Measurements from ENCODE around the gene CLNK. TPM values are rescaled to one million over a fixed set of nuclear protein-coding genes. Genes with fewer than 3 reads are reported as not detected.

CLNK gene
- total and polyA plus RNA-seq, 7 donors, result 0.01 to 0.09 TPM; not detected in 5

- H3K36me3 ChIP-seq (ENCODE audit: insufficient read depth in 1 of 2, low read depth in 1 of 2), result no peaks in the 10 kb centered on the region
- no peaks in the 10 kb centered on the region for H3K9me3 ChIP-seq
- no peak overlapping the region for H3K4me3 ChIP-seq
- DNase-seq (no peak), ATAC-seq (no peak)
- H3K27ac ChIP-seq, result no peak overlapping the region
- WGBS, 3 donors, result 67 to 76% (median 74%) methylated on average over 2 of the region's 2 CpGs
- H3K27me3 ChIP-seq (ENCODE audit: insufficient read depth in 3 of 3, low read length in 2 of 3), result no peaks in the 10 kb centered on the region
- intact Hi-C loops (cut with DNase I), result no loop called here
- H3K4me1 ChIP-seq, result no peaks in the 10 kb centered on the region
- TF ChIP-seq CTCF (IDR thresholded peaks at IDR 0.05), result no peak
Measured at GRCh38 chr4:10691651-10692050, 7.1 kb upstream of the CLNK start.

- Histone ChIP-seq H3K27me3 (ENCODE audit: insufficient read depth in 3 of 3, low read length in 2 of 3) (no peaks in the 10 kb centered on the region), H3K27ac (no peak overlapping the region), H3K9me3 (no peaks in the 10 kb centered on the region), H3K36me3 (ENCODE audit: insufficient read depth in 1 of 2, low read depth in 1 of 2) (no peaks in the 10 kb centered on the region), H3K4me3 (no peak overlapping the region), H3K4me1 (no peaks in the 10 kb centered on the region)
- TF ChIP-seq CTCF (IDR thresholded peaks at IDR 0.05), result no peak
- DNase-seq (no peak), ATAC-seq (no peak)
- intact Hi-C loops (cut with DNase I), result no loop called here
- 86 to 92% (median 86%) methylated on average over 8 of the region's 8 CpGs for WGBS, 3 donors
Measured at GRCh38 chr4:10690185-10690907, 5.8 kb upstream of the CLNK start.

GRCh38 chr4:10688846-10689245 lies 4.3 kb upstream of the CLNK start:
- intact Hi-C loops (cut with DNase I), result no loop called here
- Histone ChIP-seq H3K9me3 (no peaks in the 10 kb centered on the region), H3K36me3 (ENCODE audit: insufficient read depth in 1 of 2, low read depth in 1 of 2) (no peaks in the 10 kb centered on the region), H3K27ac (no peak overlapping the region), H3K4me1 (no peaks in the 10 kb centered on the region), H3K27me3 (ENCODE audit: insufficient read depth in 3 of 3, low read length in 2 of 3) (no peaks in the 10 kb centered on the region), H3K4me3 (no peak overlapping the region)
- DNase-seq (no peak), ATAC-seq (no peak)
- no peak for TF ChIP-seq CTCF (IDR thresholded peaks at IDR 0.05)
- 71 to 90% (median 86%) methylated on average over 6 of the region's 6 CpGs for WGBS, 3 donors

- intact Hi-C loops (cut with DNase I), result no loop called here
- no peaks in the 10 kb centered on the region for H3K27me3 ChIP-seq (ENCODE audit: insufficient read depth in 3 of 3, low read length in 2 of 3)
- H3K4me3 ChIP-seq, result no peak overlapping the region
- DNase-seq (no peak), ATAC-seq (no peak)
- H3K27ac ChIP-seq, result no peak overlapping the region
- no peak for TF ChIP-seq CTCF (IDR thresholded peaks at IDR 0.05)
- 90 to 93% (median 91%) methylated on average over 3 of the region's 3 CpGs for WGBS, 3 donors
- H3K4me1 ChIP-seq, result no peaks in the 10 kb centered on the region
- no peaks in the 10 kb centered on the region for H3K36me3 ChIP-seq (ENCODE audit: insufficient read depth in 1 of 2, low read depth in 1 of 2)
- H3K9me3 ChIP-seq, result no peaks in the 10 kb centered on the region
Measured at GRCh38 chr4:10688022-10688421, 3.5 kb upstream of the CLNK start.

GRCh38 chr4:10687526-10687925 lies 3.0 kb upstream of the CLNK start:
- Histone ChIP-seq H3K27ac (no peak overlapping the region), H3K27me3 (ENCODE audit: insufficient read depth in 3 of 3, low read length in 2 of 3) (no peaks in the 10 kb centered on the region), H3K4me3 (no peak overlapping the region), H3K4me1 (no peaks in the 10 kb centered on the region), H3K9me3 (no peaks in the 10 kb centered on the region), H3K36me3 (ENCODE audit: insufficient read depth in 1 of 2, low read depth in 1 of 2) (no peaks in the 10 kb centered on the region)
- 74 to 75% (median 75%) methylated on average over 5 of the region's 5 CpGs for WGBS, 3 donors
- ATAC-seq, result no peak
- no peak for DNase-seq
- intact Hi-C loops (cut with DNase I), result no loop called here
- no peak for TF ChIP-seq CTCF (IDR thresholded peaks at IDR 0.05)

Measured in psoas muscle (tissue), 8 donors.